NCI-H526 (cell line): ENCODE results near the gene UBL7.

Experiments used
- DNase-seq, 2 experiments: peaks; one replicate each; lab custom pipeline; 2025; lab: John Stamatoyannopoulos, UW

The UBL7 gene

DNA sequence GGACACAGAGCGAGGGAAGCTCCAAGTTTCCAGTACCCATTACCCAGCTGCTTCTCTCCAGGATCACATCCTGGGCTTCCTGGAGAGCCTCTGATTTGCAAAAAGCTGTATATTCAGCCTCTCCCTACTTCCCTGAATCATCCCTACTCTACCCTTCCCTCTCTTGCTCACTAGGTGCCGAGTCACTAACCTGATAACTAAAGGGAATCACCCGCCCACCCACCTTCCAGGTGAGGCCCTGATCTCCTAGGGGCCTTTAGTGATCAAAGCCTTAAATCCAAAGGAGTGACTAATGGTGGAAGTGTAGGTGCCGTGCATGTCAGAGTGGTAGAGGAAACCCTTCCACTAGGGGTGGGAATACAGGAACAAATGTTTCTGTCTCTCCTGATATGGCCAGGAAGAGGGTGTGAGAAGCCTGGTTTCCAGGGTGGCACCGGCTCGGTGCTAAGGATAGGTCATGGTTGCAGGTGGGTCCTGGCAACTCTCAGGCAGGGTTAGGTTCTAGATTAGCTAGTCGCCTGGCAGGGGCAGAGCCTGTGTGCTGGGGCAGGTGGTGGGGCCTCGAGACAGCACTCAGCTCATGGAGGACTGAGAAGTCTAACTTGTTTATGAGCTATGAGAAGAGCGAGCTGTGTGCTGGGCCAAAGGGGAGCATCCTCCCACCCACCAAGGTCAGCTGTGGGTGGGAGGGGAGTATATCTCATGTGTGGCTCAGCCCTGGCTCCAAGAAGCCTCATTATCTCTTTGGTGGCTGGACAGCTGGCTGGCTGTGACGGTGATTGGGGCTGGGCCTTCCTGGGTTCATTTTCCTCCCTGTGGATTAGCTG, 37.3 kb downstream of the UBL7 start:
- no peak for DNase-seq

DNA sequence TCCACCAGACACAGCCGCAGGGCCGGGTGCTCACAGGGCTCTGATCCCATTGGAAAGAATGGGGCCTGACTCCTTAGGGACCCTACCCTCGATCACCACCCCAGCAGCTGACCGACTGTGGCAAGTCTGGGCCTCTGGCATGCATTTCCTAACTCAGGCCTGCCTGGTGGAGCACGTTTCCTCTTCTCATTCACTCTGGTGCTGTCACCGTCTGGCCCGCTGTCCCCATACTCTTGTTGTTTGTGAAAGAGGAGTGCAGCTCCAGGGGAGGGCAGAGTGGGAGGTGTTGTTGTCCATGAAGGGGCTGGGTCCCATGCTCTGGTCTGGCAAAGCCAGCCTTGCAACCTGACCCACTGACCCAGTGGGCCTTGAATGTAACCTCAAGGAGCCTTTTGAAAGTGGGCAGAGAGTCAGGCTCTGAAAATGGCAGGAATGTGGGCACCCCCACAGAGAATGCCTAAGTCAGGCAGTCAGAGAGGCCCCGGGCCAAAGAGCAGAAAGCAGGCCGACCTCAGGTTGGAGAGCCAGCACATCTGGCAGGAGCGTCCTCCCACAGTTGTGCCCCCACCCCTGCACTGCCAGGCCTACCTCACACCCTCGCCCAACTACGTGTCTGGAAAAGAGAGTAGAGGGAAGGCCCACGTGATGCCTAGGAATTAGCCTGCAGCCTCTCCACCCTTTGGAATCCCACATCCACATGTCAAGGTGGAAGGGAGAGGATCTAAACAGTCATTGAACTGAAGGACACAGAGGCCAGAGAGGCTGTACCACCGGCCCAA, 38.1 kb downstream of the UBL7 start:
- no peak for DNase-seq

DNA sequence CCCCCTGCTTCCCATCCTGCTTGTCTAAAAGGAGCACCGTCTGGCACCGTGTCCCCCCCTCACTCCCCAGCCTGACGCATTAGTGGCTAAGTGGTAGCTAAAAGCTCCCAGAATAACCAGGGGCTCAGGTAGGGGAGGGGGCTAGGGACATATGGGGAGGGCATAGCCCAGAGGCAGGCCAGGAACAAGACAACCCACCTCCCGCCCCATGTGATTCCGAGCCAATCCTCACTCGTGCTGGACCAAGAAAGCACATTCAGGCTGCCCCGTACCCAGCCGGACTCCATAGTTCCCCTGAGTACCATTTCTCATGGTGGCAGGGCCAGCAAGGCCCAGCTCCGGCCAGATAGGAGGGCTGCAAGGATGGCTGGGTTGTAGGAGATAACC, 38.7 kb downstream of the UBL7 start:
- DNase-seq: no peak

DNA sequence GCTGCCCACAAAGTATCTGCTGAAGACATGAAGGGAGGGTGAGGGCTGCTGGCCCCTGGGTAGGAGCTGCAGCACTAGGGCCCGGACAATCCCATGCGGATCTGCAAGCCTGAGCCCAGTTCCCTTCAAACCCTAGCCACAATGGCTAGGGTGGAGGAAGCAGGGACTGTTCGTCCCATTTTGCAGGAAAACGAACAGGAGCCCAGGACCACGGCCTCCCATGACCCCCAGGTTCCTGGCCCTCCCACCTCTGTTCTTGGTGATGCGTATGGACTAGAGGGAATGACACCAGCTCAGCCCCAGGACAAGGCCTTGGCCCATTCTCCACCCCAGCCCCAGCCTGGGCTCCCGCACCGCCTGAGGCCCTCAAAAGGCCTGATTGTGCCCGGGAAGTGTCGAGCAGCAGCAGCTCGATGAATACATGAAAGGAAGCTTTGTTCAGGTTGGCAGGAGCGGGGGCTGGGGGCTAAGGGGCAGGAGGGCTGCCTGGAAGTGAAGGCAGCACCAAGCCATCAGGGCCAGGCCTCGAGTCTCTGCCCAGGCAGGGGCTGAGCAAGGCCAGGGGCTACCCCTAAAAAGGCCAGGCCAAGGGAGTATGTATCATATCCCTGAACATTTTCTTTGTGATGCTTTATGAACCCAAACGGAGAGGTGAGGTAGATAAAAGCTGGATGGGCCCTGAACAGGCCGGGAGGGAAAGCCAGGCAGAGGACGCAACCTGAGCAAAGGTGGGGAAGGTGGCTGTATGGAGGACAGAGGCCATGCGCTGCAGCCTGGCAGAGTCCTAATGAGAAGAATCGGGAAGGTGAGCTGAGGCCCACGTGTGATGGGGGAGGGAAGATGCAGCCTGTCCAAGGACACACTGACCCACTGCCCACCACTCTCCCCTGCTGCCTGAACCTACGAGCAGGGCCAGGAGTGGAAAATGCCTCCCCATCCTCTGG, 39.4 kb downstream of the UBL7 start:
- peak; percentile 16 to 71 for DNase-seq

DNA sequence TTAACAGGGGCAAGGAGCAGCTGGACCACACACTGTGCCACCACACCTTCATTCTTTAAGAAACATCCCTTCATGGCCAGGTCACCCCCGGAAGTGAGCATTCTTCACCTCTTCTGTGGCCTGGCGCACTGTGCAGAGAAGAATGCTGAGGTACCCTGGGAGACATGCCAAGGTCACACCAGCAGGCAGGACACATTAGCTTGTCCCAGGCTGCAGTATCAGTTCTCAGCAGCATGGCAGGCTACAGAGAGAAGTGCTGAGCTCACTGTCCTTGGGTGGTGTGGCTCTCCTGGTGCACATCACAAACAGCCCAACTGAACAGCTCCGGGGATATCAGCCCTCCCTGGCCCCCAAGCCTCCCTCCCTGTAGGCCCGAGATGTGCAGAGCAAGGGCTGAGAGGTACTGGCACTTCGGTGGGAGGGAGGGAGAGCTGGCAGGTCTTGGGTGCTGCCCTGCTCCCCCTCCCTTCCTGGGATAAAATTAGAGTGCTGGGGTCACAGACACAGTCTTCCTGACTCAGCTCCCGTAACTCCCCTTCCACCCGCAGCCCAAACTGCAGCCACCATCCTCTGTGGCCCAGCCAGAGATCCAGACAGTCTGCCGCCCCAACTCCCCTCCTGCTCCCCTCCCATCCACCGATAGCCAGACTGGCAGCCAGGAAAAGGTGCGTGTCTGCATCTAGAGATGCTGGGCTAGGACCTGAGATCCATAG, 40.6 kb downstream of the UBL7 start:
- DNase-seq: no peak

DNA sequence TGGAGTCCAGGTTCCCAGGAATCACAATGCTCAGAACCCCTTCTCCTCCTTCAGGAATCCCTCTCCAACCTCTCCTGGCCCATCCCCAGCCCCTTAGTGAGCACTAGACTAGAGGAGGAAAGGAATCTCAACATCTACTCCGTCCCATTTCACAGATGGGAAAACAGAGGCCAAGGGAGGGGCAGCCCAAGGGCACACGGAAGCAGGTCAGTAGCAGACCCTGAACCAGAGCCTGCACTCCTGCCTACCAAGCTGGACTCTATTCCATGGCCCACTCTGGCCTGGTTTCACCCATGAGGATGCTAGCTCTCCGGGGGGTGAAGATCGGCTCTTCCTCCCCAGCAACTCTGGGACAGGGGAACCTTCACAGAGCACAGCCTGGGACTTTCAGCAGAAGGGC, 41.5 kb downstream of the UBL7 start:
- DNase-seq: no peak

DNA sequence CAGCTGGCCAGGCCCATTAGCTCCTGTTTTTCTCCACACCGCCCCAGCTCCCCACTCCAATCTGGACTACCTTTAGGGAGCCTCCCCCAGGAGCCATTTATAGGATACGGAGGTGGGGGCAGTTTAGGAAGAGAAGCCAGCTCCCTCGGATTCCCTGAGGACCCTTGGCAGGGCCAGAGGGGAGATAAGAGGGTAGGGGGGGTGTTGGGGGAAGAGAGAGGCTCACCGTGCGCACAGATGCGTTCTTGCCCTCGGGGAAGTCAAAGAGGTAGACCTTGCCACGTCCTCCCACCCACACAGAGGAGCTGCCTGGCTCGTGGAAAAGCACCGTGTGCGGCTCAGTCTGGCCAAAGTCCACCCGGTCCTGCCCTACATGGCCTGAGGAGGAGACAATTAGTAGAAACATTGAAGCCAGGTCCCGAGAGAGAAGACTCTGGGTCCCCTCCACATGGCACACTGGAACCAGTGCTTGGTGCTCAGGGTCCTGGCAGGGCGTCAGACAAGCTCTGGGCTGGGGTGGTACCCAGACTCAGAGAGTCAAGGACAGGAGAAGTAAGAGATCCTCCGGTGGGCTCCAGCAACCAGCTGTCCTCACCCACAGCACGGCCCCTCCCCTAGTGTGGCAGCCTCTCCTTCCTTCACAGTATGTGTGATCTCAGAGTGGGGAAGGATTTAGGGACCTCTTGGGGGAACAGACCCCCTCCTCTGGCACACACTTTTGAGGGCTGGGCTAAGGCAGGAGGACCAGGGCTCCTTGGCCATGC, 42.2 kb downstream of the UBL7 start:
- DNase-seq: no peak

DNA sequence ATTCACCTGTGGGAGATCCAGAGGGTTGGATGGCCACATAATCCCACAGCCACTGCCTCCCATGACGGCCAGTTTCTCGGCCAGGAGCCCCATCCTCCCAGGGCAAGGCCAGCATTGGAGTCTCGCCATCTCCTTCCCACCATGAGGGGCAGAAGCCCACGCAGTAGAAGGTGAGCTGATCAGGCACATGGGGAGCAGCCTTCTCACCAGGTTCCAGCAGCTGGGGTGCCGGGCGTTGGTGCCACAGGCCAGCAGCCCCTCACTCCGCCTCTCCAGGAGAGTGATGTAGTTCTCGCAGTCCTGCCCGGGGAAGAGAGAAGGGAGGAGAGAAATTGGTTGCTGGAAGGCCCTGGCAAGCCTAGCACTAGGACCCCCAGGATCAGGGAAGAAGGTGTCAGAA, 43.3 kb downstream of the UBL7 start:
- no peak for DNase-seq

DNA sequence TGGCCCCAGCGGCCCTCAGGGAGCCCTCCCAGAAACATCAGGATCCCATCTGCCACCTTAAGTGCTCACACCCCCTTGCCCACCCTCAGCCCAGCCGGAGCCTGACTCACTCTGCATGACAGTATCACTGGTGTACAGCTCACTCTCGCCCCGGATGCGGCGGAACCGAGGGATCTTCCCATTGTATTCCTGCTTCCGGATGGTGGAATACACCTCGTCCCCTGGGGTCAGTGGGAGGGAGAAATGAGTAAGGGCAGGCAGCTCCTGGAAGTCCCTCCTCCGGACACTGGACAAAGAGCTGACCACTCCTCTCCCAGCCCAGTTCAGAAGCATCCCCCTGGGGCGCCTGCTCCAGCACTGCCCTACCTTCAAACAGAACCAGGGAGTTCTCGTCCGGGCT, 43.7 kb downstream of the UBL7 start:
- no peak for DNase-seq

DNA sequence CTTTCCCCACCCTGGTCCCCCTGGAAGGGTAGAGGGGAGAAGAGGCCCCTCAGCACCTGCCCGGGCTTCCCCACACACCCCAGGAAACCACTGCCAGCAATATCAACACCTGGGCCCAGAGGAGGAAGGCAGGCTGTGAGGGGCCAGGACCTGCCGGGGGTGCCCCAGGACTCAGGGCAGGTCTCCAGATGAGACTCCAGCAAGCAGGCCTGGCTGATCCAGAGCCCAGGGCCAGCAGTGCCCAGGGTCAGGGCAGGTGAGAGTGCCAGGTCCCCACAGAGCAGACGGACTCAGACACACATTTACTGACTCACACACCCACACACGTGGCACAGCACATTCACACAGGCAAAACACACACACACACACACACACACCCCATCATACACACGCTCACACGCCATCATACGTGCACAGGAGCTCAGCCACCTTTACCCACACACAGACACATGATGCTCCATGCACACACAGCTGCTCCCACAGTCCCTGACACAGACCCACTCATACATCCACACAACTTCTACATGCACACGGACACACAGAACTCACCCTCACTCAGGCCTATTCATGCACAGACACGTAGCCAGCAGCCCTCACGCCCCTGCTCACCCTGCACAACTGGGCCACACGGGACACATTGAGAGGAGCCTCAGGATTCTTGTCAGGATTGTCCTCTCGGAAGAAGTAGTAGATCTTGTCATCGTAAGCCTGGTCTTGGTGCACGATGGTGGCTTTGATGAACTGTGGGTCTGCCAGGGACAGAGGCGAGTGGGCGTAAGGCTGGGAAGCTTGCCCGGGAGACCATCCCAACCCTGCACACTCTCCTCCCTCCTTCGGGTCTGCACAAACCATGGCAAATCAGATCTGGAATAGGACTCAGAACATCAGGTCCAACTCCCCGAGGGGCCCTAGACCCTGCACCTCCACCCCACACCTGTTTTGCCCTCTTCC, 44.7 kb downstream of the UBL7 start:
- no peak for DNase-seq

DNA sequence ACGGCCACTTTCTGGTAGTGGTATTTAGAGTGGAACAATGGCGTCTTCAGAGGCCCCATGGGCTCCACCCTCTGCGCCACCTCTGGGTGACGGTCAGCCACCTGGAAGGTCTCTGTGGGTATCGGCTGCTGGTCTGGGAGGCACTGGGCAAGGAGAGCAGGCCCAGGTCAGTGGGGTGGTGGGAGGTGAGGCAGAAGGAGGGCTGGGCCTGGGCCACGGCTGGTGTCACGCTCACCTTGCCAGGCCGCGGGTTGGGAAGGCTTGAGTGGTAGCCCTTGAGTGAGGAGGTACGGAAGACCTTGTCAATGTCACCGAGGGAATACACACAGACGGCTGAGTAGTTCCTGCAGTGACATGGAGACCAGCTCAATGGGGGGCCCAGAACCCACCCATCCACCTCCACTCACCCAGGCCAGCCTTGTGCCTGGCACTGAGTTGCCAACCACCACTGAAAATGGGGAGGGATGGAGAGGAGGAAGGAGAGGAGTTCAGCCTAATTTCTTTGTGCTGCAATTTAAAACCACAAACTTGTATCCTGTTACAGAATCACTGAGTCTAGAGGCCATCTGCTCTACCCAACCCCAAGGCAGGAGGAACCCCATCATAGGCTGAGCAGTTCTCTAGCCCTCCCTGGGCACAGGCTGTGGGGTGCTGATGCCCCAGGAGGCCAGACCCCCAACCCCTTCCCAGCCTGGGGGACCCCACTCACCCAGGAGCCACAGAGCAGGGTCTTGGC, 46.2 kb downstream of the UBL7 start:
- DNase-seq: no peak

DNA sequence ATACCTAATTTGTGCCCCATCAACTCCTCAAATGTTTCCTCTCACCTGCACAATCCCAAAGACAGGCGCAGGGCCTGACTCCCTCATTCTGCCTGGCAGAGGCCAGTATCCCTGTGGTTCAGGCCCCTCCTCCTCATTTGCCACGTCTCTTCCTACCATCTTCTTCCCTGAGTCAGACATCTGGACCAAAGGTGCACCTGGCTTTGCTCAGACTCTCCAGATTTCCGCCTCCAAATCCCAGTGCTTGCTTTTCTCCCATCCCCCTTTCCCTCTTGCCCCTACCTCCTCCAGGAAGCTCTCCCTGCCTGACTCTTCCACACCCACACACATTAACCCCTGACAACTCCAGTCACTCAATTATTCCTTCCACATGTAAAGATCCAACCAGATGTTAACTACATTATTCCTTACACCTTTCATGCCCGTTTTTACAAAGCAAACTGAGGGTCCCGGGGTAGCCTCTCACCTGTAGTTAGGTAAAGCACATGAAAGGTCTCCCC, 46.8 kb downstream of the UBL7 start:
- DNase-seq: no peak

DNA sequence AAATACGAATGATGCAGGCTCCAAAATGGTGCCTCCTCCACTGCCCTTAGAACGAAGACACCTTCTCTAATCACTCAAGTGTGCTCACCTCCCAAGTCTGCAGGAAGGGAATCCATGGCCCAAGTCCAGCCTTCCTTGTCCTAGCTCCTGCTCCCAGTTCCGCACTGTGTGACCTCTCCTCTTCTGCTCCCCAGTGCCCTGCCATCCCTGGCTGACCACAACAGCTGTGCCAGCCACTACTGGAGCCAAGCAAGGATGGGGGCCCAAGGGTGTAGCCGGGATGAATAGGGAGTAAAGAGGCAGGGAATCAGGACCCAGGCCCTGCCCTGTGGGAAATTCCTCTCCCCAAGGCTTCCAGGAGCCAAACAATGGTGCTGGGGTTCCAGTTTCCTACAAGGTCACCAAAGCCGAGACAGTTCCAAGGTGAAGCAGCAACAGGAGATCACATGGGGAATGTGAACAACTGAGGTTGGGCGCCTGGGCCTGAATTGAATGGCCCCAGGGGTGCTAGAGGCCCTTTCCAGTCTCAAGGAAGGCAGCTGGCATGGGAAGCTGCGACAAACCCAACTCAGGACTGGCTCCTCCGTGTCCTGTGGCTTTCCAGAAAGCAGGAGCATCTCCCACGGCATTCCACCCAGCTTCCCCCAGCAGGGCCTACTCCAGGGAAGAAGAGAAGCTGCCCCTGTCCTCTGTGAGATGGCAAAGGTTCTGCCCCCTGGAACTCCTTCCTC, 47.4 kb downstream of the UBL7 start:
- no peak for DNase-seq

DNA sequence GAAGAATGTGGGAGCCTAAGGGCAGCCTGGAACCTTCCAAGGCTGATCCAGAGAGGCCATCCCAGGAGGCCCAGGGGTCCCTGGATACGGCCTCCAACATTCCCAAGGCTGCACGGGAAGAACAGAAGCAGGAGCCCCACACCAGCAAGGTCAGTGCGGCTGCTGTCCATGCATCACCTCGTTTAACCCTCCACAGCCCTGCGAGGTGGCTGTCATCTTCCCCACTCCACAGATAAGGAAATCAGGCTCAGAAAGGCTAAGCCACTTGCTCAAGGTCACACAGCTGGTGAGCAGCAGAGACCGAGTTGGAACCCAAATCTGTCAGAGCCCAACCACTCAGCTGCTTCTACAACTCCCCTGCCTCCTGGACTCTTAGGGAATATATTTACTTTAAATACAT, 48.8 kb downstream of the UBL7 start:
- DNase-seq: no peak

DNA sequence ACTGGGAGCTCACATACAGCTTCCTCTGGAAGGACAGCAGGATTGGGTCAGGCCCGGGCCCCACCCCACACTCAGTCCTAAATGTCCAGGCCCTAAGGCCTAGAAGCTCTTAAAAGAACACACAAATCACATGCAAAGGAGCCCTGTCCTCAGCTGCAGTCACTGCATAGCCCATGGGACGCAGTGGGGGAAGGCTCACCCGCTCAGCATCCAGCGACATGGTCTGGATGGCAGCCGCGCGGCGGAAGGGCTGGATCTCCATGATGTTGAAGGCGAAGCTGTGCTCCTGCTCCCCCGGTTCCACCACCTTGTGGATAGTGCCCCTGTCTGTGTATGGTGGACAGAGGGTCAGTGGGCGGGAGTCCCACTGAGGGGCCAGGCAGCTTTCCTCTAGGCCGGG, 49.3 kb downstream of the UBL7 start:
- peak; percentile 28 to 70 for DNase-seq

DNA sequence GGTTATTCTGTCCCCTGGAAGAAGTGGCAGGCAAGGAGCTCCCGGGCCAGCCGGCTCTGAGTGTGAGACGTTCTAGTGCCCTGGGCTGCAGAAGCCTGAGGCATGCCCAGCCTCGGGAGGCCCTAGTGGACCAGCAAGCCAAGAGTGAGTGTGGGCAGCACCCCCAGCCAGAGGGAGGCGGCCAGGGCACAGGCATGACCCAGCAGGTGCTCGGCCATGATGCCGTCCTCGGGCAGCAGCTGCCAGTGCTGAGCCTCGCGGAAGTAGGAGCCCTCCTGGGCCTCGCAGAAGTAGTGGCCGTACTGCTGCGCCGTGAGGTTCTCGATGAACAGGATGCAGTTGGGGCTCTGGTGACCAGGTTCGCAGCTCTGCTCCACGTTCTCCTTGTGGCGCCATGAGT, 50.5 kb downstream of the UBL7 start:
- no peak for DNase-seq

DNA sequence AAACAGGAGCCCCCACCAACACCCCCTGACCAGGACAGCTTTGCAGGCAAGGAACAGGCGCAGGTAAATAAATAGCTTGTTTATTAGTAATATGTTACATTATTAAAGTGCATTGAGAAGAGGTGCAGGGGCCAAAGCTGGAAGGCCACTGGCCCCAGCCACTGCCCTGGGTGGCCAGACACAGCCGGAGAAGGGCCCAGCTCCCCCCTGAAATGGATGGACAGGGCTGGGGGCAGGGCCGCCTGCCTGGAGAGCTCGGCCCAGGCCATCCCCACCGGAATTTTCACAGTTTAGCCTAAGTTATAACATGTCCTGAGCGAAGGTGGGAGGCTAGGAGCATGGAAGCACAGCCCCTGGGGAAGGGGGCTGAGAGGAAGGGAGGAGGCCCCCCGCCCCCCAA, 51.7 kb downstream of the UBL7 start:
- no peak for DNase-seq

DNA sequence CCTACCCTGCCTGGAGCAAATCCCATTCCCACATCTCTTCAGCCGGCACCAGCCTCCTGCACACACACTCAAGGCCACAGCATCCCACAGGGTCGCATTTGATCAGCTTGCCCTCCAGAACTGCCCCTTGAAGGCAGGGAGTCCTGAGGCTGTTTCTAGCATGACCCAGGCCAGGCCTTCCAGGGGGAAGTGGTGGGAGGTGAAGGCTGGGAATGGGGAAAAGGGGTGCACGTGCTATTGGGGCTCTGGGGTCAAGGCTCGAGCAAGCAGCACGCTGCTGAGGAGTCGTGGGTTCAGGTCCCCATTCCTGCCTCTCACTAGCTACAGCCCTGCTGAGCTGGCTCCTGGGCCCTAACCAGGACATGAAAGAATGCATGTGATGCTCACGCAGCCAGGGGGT, 52.1 kb downstream of the UBL7 start:
- DNase-seq: no peak
